HG02571 (cell line): ENCODE measurements around the gene R3HCC1L.

ENCODE experiments used
- ATAC-seq: cut with Tn5 transposase; IDR thresholded peaks from one replicate; pipeline ENCODE4 v1.9.1; 2021; ENCODE audit warnings: mild to moderate bottlenecking, moderate library complexity; ENCODE audit not compliant: unreplicated experiment

Gene R3HCC1L

GRCh38 chr10:98134431-98135221, at the start of gene R3HCC1L:
Gene R3HCC1L, plus strand, starts transcription at chr10:98134657. Its CDS starts 73,458 bp downstream, at chr10:98208115.
- peak; percentile 88 for ATAC-seq

- no peak for ATAC-seq
These were observed 49.2 kb upstream of the R3HCC1L start for GRCh38 chr10:98085238-98085637.

DNA sequence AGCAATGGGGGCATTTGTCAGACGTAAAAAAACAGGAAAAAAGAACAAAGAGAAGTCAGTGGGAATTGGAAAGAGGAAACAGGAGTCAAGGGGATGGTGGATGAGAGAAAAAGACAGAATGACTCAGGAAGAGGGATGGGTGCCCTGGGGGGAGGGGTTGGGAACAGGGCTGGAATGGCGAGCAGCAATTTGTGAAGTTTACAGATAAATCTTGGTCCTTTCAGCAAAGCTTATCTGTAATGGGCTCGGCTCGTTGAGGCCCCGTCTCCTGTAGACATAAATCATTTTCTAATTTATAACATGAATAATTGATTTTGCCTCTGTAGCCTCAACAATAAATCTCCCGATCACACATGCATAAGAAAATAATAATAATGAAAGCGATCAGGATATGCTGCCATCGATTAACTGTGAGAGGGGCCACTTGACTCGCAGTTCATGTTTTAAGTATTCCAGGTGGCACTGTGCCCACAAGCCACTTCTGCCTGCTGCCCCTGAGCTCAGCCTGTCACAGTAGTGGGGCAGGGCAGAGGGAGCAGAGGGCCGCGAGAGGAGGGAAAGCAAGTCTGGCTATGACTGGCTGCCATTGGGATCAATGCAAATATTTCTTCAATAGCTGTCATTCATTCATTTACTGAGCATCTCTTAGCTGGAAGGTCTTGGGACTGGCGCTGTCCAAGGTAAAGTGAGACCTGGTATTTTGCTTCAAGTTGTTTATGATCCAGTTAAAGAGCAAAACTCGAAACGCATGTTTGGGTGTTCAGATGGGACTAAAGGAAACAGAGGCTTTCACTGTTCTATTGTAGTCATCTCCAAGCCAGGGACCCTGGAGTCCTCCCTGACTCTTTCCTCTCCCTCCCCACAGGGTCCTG, 47.4 kb upstream of the R3HCC1L start:
- ATAC-seq, result no peak

- ATAC-seq, result no peak
These were observed 46.1 kb upstream of the R3HCC1L start for GRCh38 chr10:98088186-98088971.

DNA sequence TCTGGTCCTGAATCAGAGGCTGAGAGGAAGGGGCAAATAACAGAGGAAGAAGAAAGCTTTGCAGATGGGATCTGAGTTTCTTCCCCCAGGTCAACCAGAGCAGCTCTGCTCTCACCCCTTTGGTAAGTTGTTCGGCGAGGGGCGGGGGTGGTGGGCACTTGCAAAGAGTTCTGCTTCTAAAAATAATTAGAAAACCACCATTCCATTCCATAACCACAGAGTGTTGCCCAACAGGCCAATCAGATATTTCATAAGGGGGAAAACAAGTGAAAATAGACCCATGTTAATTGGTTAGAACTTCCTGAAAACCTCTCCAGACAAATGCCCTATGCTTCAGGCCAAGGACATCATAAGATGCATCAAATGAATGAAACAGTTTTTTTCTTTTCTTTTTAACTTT, 43.6 kb upstream of the R3HCC1L start:
- ATAC-seq, result no peak

GRCh38 chr10:98096316-98096715, 38.1 kb upstream of the R3HCC1L start:
- ATAC-seq, result no peak

GRCh38 chr10:98096731-98097130, 37.7 kb upstream of the R3HCC1L start:
- ATAC-seq, result no peak

DNA sequence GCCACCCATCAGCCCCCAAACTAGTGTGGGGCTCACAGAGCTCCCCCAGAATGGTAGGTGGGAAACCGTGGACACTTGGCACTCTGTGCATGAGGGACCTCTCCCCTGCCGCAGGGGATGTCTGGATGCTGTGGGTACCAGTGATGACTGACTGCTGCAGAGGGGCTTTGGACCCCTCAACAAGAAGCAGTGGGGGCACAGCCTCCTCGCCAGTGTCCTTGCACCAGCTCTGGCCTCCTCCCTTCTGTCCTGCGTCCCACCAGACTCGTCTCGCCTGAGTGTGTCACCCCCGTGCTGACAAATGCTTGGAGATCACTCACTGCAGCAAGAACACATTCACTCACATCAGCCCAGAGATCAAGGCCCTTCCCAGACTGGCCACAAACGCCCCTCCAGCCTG, 37.3 kb upstream of the R3HCC1L start:
- no peak for ATAC-seq

DNA sequence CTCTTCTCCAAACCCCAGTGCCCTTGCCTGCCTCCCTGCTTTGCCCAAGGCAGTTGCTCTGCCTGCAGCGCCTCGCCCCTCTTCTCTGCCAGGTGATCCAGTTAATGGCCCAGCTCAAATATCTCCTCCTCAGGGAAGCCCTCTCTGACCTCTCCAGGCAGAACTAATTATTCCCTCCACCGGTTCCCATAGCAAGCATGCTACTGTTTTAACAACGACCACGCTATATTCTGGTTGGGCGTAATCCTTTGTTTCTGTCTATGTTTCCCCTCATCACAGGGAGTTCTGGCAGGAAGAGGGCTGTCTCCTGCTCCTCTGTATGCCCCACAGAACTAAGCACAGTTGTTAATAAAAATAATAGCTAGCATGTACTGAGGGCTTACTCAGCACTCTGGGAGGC, 36.8 kb upstream of the R3HCC1L start:
- ATAC-seq, result no peak

GRCh38 chr10:98098247-98098646, 36.2 kb upstream of the R3HCC1L start:
- ATAC-seq, result no peak

- no peak for ATAC-seq
These were observed 34.0 kb upstream of the R3HCC1L start for GRCh38 chr10:98100476-98100875.

GRCh38 chr10:98101366-98101765, 33.1 kb upstream of the R3HCC1L start:
- ATAC-seq, result no peak

DNA sequence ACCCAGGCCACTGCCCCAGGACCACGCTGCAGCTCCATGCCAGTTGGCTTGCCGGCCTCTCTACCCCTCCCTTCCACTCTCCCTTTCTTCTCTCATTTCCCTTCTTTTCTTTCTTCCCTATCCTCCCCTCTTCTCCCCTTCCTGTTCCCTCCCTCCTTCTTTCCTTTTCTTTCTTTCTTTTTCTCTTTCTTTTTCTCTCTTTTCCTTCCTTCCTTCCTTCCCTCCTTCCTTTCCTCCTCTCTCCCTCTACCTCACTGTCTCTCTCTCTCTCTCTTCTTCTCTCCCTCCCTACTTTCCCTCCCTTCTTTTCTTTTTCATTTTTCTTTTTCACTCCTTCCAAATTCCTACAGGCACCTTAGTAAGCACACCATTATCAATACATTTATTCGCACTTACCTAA, 30.3 kb upstream of the R3HCC1L start:
- ATAC-seq, result no peak

GRCh38 chr10:98106531-98106930, 27.9 kb upstream of the R3HCC1L start:
- no peak for ATAC-seq

GRCh38 chr10:98107644-98108430, 26.6 kb upstream of the R3HCC1L start:
- ATAC-seq, result no peak

GRCh38 chr10:98110356-98110755, 24.1 kb upstream of the R3HCC1L start:
- no peak for ATAC-seq

GRCh38 chr10:98115031-98115787, 19.2 kb upstream of the R3HCC1L start:
- ATAC-seq, result no peak

GRCh38 chr10:98119891-98120290, 14.6 kb upstream of the R3HCC1L start:
- no peak for ATAC-seq

DNA sequence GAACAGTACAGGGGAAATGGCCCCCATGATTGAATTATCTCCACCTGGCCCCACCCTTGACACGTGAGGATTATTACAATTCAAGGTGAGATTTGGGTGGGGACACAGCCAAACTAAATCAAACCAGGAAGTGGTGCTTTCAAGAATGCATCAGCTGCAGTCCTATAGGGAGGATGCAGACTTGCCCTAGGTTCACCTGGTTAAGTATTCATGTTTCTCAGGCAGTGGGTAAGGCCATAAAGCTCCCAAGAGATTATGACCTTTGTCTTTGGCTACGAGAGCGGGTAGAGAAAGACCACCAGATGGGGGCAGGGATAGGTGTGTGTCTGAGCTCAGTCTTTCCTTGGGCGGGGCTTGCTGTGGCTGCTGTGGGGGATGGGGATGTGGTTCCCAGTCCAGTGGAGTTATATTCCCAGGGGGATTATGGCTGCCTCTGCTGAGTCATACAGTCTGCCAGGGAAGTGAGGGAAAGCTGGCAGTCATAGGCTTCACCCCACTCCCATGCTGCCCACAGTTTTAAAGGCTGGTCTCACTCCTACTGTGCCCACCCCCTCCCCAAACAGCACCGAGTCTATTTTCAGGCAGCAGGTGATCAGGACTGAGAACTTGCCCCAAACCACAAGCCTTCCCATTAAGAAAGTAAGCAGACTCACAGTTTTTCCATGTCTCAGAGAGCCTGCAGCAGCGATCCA, 8.4 kb upstream of the R3HCC1L start:
- no peak for ATAC-seq
